Parathyroid adenoma (tissue), 2 donors: ENCODE measurements around the gene PRICKLE2.

Experiments
- H2AFZ ChIP-seq: fragments of 300-600 bp; sonication (generic); one replicate; pipeline ENCODE4 v1.7.0; 2017; ENCODE audit warnings: antibody characterized with exemption, mild to moderate bottlenecking
- H3K27ac ChIP-seq: fragments of 300-600 bp; sonication (generic); one replicate; pipeline ENCODE4 v1.7.0; 2017
- H3K27me3 ChIP-seq: fragments of 300-600 bp; sonication (generic); one replicate; pipeline ENCODE4 v1.7.0; 2017; ENCODE audit warnings: low read length; ENCODE audit not compliant: control insufficient read depth, insufficient read depth
- H3K36me3 ChIP-seq: fragments of 300-600 bp; sonication (generic); one replicate; pipeline ENCODE4 v1.7.0; 2017; ENCODE audit warnings: low read length; ENCODE audit not compliant: control insufficient read depth, insufficient read depth
- H3K4me1 ChIP-seq: fragments of 300-600 bp; sonication (generic); one replicate; pipeline ENCODE4 v1.7.0; 2017; ENCODE audit warnings: control low read depth
- H3K4me2 ChIP-seq: fragments of 300-600 bp; sonication (generic); one replicate; pipeline ENCODE4 v1.7.0; 2017; ENCODE audit warnings: low read length
- H3K4me3 ChIP-seq: fragments of 300-600 bp; sonication (generic); one replicate; pipeline ENCODE4 v1.7.0; 2017; ENCODE audit warnings: low read depth, low read length
- H3K79me2 ChIP-seq: fragments of 300-600 bp; sonication (generic); one replicate; pipeline ENCODE4 v1.7.0; 2017; ENCODE audit warnings: control low read depth
- H3K9ac ChIP-seq: fragments of 300-600 bp; sonication (generic); one replicate; pipeline ENCODE4 v1.7.0; 2017; ENCODE audit warnings: mild to moderate bottlenecking
- H3K9me3 ChIP-seq: fragments of 300-600 bp; sonication (generic); one replicate; pipeline ENCODE4 v1.7.0; 2017; ENCODE audit warnings: low read length; ENCODE audit not compliant: control insufficient read depth
- TF ChIP-seq, protein P1 (sequence below): fragments of 300-600 bp; sonication (generic); IDR thresholded peaks from one replicate; pipeline ENCODE4 v1.7.0; 2017; ENCODE audit warnings: antibody characterized with exemption, mild to moderate bottlenecking
- donor health status: primary hyperparathyroidism.

The PRICKLE2 gene

DNA sequence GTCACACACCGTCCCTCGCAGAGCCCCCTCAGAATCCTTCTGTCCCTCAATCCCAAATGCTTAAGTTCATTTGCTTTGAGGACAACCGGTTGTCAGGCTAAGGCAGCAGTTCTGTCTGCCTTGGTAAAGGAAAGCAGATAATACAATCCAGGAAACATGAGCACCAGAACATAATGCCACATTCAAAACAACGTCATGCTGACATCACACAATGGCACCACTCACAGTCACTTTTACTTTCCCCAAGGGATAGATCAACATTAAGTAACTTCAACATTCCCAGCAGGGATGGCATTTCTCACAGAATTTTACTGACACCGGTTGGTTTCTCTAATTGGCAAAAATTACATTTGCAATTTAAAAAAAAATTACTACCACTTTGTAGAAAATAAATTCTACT lies 127.3 kb downstream of the PRICKLE2 start:
- H3K9ac ChIP-seq = no peak overlapping the region
- H3K4me3 ChIP-seq = no peak overlapping the region
- no peaks in the 10 kb centered on the region for H3K27me3 ChIP-seq
- no peaks in the 10 kb centered on the region for H3K79me2 ChIP-seq
- H3K27ac ChIP-seq = no peak overlapping the region
- H3K4me2 ChIP-seq = no peak overlapping the region
- H2AFZ ChIP-seq = no peak overlapping the region
- H3K4me1 ChIP-seq = no peaks in the 10 kb centered on the region
- H3K36me3 ChIP-seq = no peaks in the 10 kb centered on the region
- TF ChIP-seq, protein P1, sequence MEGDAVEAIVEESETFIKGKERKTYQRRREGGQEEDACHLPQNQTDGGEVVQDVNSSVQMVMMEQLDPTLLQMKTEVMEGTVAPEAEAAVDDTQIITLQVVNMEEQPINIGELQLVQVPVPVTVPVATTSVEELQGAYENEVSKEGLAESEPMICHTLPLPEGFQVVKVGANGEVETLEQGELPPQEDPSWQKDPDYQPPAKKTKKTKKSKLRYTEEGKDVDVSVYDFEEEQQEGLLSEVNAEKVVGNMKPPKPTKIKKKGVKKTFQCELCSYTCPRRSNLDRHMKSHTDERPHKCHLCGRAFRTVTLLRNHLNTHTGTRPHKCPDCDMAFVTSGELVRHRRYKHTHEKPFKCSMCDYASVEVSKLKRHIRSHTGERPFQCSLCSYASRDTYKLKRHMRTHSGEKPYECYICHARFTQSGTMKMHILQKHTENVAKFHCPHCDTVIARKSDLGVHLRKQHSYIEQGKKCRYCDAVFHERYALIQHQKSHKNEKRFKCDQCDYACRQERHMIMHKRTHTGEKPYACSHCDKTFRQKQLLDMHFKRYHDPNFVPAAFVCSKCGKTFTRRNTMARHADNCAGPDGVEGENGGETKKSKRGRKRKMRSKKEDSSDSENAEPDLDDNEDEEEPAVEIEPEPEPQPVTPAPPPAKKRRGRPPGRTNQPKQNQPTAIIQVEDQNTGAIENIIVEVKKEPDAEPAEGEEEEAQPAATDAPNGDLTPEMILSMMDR = no peak
- H3K9me3 ChIP-seq = no peaks in the 10 kb centered on the region

DNA sequence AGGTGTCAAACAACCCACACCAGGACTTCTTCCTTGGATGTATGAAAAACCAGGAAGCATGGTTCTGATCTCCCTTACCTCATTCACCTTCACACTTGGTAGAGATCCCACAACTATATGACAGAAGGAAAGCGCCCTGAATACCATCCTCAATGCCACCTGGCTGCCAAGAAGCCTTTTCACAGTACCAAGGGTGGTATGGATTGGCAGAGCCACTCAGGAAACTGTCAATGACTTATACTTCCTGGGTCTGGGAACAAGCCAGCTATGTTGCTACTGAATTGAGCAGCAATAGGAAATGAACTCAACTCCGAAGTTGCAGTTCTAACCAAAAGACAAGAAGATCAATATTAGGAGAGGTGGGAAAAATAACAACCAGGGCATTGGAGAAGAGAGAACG lies 129.5 kb downstream of the PRICKLE2 start:
- H3K36me3 ChIP-seq = no peaks in the 10 kb centered on the region
- no peak overlapping the region for H3K27ac ChIP-seq
- H3K4me3 ChIP-seq = no peak overlapping the region
- H3K4me1 ChIP-seq = no peaks in the 10 kb centered on the region
- H3K9ac ChIP-seq = no peak overlapping the region
- TF ChIP-seq, protein P1 = no peak
- H2AFZ ChIP-seq = no peak overlapping the region
- H3K27me3 ChIP-seq = no peaks in the 10 kb centered on the region
- no peaks in the 10 kb centered on the region for H3K9me3 ChIP-seq
- H3K79me2 ChIP-seq = no peaks in the 10 kb centered on the region
- H3K4me2 ChIP-seq = no peak overlapping the region

DNA sequence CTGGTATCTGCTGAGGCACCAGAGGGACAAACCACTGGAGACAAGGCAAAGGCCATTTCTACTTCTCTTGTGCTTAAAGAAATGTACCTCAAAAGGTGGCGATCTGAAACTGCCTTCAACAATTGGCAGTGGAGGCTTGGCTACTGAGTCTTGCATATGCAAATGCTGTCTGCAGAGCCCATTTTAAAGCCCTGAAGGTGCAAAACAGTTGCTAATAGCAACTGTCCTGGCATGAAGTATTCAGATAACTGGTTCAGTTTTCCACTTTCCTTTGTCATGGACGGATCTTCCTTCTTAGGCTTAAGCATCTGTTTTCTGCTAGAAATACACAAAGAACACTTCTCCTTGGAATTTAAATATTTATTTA lies 130.6 kb downstream of the PRICKLE2 start:
- Histone ChIP-seq H2AFZ (no peak overlapping the region), H3K27me3 (no peaks in the 10 kb centered on the region), H3K4me3 (no peak overlapping the region), H3K4me2 (no peak overlapping the region), H3K9ac (no peak overlapping the region), H3K27ac (no peak overlapping the region), H3K4me1 (no peaks in the 10 kb centered on the region), H3K36me3 (no peaks in the 10 kb centered on the region), H3K9me3 (no peaks in the 10 kb centered on the region), H3K79me2 (no peaks in the 10 kb centered on the region)
- TF ChIP-seq, protein P1 = no peak

DNA sequence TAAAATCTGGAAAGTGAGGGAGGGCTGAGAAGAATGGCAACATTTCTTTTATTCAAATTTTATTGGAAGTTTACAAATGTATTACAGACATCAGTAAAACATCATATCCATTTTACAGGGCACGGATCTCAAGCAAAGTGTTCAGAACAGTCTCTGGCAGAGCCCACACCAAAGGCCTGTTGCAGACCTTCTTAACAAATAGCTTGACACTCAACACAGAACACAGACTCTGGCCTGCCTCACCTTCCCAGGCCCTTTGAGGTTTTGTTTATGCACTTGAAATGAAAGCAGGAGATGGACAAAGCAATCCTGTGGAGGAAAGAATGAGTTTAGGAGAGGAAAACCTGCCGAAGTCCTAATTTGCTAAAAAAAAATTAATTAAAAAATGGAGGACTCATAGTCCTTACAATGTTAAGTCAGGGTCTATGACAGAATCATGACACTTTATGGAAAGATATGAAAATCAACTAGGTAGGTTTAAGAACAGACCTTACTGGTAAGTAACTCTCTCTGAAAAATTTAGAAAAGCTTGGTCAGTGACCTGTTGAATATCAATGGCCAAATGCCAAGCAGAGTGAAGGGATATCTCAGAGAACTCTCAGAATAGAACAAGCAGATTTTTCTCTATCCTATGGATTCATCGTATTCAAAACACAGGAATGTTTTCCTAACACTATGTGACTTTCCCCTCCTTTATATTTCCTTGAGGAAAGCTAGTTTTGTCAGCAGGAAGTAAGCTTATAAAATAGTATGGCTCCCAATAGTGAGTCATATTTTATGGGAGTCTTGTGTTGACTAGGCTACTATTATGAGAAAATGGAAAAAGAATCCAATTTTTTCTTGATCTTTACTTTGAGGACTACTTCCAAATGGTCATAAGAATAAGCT lies 131.2 kb downstream of the PRICKLE2 start:
- H3K27me3 ChIP-seq = no peaks in the 10 kb centered on the region
- no peaks in the 10 kb centered on the region for H3K9me3 ChIP-seq
- TF ChIP-seq, protein P1 = no peak
- no peak overlapping the region for H3K4me3 ChIP-seq
- H3K27ac ChIP-seq = no peak overlapping the region
- H3K4me1 ChIP-seq = no peaks in the 10 kb centered on the region
- H3K79me2 ChIP-seq = no peaks in the 10 kb centered on the region
- no peak overlapping the region for H3K9ac ChIP-seq
- H3K4me2 ChIP-seq = no peak overlapping the region
- no peaks in the 10 kb centered on the region for H3K36me3 ChIP-seq
- no peak overlapping the region for H2AFZ ChIP-seq

DNA sequence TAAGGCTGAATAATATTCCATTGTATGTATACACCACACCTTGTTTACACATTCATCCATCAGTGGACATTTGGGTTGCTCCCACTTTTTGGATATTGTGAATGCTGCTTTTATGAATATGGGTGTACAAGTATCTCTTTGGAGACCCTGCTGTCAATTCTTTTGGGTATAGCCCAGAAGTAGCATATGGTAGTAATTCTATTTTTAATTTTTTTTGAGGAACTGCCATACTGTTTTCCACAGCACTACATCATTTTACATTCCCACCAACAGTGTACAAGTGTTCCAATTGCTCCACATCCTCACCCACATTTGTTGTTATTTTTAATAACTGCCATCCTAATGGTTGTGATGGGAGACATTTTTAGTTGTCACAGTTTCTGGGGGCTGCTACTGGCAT lies 132.1 kb downstream of the PRICKLE2 start:
- Histone ChIP-seq H3K4me2 (no peak overlapping the region), H2AFZ (no peak overlapping the region), H3K9ac (no peak overlapping the region), H3K4me1 (peaks cover 8% of the 10 kb centered on the region), H3K4me3 (no peak overlapping the region), H3K27ac (no peak overlapping the region), H3K27me3 (no peaks in the 10 kb centered on the region), H3K36me3 (no peaks in the 10 kb centered on the region), H3K79me2 (no peaks in the 10 kb centered on the region), H3K9me3 (no peaks in the 10 kb centered on the region)
- TF ChIP-seq, protein P1 = no peak
